NB4 (cell line): Measurements from ENCODE around the gene OTUD5.

Experiments
- MAX ChIP-seq: IDR thresholded peaks from 2 replicates; pipeline ENCODE4 v1.6.1; 2011; ENCODE audit warnings: low read depth, low read length
- MYC ChIP-seq: IDR thresholded peaks from 2 replicates; pipeline ENCODE4 v1.6.1; 2011; ENCODE audit warnings: low read depth, low read length
- POLR2A ChIP-seq: IDR thresholded peaks from 2 replicates; pipeline ENCODE4 v1.6.1; 2011; ENCODE audit warnings: mild to moderate bottlenecking; ENCODE audit not compliant: insufficient read length; ENCODE audit errors: extremely low read depth
- TF ChIP-seq, protein P1 (sequence below): IDR thresholded peaks from one replicate; pipeline ENCODE4 v1.5.1; 2012; ENCODE audit warnings: low read depth, low read length

- TF ChIP-seq, protein P1, sequence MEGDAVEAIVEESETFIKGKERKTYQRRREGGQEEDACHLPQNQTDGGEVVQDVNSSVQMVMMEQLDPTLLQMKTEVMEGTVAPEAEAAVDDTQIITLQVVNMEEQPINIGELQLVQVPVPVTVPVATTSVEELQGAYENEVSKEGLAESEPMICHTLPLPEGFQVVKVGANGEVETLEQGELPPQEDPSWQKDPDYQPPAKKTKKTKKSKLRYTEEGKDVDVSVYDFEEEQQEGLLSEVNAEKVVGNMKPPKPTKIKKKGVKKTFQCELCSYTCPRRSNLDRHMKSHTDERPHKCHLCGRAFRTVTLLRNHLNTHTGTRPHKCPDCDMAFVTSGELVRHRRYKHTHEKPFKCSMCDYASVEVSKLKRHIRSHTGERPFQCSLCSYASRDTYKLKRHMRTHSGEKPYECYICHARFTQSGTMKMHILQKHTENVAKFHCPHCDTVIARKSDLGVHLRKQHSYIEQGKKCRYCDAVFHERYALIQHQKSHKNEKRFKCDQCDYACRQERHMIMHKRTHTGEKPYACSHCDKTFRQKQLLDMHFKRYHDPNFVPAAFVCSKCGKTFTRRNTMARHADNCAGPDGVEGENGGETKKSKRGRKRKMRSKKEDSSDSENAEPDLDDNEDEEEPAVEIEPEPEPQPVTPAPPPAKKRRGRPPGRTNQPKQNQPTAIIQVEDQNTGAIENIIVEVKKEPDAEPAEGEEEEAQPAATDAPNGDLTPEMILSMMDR, result no peak
- TF ChIP-seq POLR2A (no peak), MAX (no peak), MYC (no peak)
Observed at GRCh38 chrX:48908600-48908999, 48.8 kb downstream of the OTUD5 start.
